ENCODE results near the gene PAX7. TPM values are rescaled to one million over a fixed set of nuclear protein-coding genes. Genes with fewer than 3 reads are reported as not detected.

The PAX7 gene
- total RNA-seq, 1 donor from 2014 or later: 0.05 TPM

DNA sequence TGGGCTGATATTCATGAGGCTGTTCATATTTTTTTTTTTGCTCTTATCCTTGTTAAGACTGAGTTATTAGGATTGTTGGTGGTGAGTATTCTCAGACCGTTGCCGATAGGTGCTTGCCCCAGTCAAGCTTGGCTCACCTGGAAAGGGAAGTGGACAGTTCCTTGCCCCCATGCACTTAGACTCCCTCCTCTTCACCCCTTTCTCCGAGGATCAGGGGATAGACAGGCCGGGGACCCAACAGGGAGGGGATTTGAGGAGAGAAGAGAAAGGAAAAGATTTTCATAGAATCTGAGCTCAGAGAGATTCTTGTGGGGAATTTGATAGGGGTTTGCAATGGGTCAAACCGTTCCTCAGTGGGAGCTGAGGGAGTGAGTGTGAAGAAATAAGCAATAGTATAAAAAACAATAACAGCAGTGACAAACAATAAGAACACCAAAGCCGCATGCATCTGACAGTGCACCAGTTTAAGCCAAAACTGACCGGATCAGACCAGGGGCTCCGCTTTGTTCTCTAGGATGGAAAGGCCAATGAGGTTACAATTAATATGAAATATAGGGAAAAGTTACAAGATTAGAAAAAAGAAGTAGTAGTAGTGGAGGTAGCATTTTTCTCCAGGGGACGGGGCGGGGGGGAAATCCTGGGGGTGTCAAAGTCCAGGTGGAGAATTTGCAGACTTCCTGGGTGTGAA, 8.9 kb downstream of the PAX7 start:
- Histone ChIP-seq H3K79me2 (ENCODE audit: insufficient read depth, low read length) (no peaks in the 10 kb centered on the region), H2AFZ (ENCODE audit: low read depth, low read length) (no peak overlapping the region), H3K9me3 (ENCODE audit: insufficient read depth, low read depth, low read length) (no peaks in the 10 kb centered on the region), H4K20me1 (ENCODE audit: insufficient read depth, low read length) (peaks cover 8% of the 10 kb centered on the region), H3K4me1 (ENCODE audit: insufficient read depth, low read length) (no peaks in the 10 kb centered on the region), H3K27ac (ENCODE audit: low read depth, low read length) (no peak overlapping the region), H3K4me3 (ENCODE audit: insufficient read depth, low read depth, low read length) (no peak overlapping the region), H3K9ac (ENCODE audit: low read length) (no peak overlapping the region), H3K4me2 (ENCODE audit: low read length) (no peak overlapping the region), H3K36me3 (ENCODE audit: insufficient read depth, low read length) (no peaks in the 10 kb centered on the region), H3K27me3 (ENCODE audit: insufficient read depth, low read length) (peaks cover 85% of the 10 kb centered on the region)
- no peak for DNase-seq (ENCODE audit: low read depth)
- Mint-ChIP-seq H3K9me3 (ENCODE audit: unreplicated experiment) (peaks cover 10% of the 10 kb centered on the region), H3K36me3 (ENCODE audit: low read depth, unreplicated experiment) (no peaks in the 10 kb centered on the region), H3K4me1 (ENCODE audit: low read depth, unreplicated experiment) (peaks cover 2% of the 10 kb centered on the region), H3K4me3 (ENCODE audit: unreplicated experiment) (no peak overlapping the region), H3K27me3 (ENCODE audit: low read depth, unreplicated experiment) (peaks cover 86% of the 10 kb centered on the region), H3K27ac (ENCODE audit: unreplicated experiment) (no peak overlapping the region)
- no peak for FAIRE-seq
- no peak for TF ChIP-seq EZH2 (IDR thresholded peaks at IDR 0.05; ENCODE audit: insufficient read depth, low read length)
- TF ChIP-seq CTCF (IDR thresholded peaks at IDR 0.05; ENCODE audit: insufficient read depth, low read depth, low read length): no peak

DNA sequence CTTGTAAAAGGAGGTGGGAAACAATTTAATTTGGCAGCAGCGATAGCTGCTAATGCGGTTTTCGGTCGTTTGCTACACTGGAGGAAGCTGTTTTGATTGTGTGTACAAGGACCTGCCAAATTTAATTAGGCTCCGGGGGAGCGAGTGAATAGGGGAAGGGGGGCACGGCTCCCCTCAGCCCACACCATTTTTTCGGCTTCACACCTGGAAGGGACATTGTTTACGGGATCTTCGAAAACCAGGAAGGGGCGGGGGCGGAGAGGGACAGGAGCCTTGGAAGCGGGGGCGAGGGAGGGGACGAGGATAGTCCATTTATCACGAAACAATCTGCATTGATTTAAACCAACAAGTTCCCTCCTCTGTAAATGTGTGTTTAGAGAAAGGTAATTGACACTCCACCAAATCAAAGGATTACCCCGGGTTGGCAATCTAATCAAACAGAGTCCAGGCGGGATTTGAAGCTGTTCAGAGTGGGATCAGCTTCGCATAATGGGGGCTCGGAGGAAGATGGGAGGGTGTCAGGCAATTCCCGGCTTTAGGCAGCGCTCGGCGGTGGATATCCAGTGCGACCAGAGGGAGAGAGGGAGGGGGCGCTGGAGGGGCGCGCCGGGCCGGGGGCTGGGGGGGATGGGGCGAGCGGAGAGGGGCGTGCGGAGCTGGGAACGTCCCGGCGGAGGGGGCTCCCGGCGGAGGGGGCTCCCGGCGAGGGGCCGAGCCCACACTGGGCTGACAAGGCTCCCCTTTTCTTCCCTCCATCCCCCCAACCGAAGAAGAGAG, 9.8 kb downstream of the PAX7 start:
- no peak overlapping the region for H3K27ac ChIP-seq (ENCODE audit: low read depth, low read length)
- H3K36me3 ChIP-seq (ENCODE audit: insufficient read depth, low read length): no peaks in the 10 kb centered on the region
- H3K27me3 ChIP-seq (ENCODE audit: insufficient read depth, low read length): peaks cover 87% of the 10 kb centered on the region
- no peak overlapping the region for H3K4me2 ChIP-seq (ENCODE audit: low read length)
- no peaks in the 10 kb centered on the region for H3K79me2 ChIP-seq (ENCODE audit: insufficient read depth, low read length)
- no peak for DNase-seq (ENCODE audit: low read depth)
- no peaks in the 10 kb centered on the region for H3K4me1 ChIP-seq (ENCODE audit: insufficient read depth, low read length)
- H3K36me3 Mint-ChIP-seq (ENCODE audit: low read depth, unreplicated experiment): no peaks in the 10 kb centered on the region
- H3K4me3 Mint-ChIP-seq (ENCODE audit: unreplicated experiment): no peak overlapping the region
- peaks cover 10% of the 10 kb centered on the region for H3K9me3 Mint-ChIP-seq (ENCODE audit: unreplicated experiment)
- no peak overlapping the region for H3K27ac Mint-ChIP-seq (ENCODE audit: unreplicated experiment)
- TF ChIP-seq EZH2 (IDR thresholded peaks at IDR 0.05; ENCODE audit: insufficient read depth, low read length) (no peak), CTCF (IDR thresholded peaks at IDR 0.05; ENCODE audit: insufficient read depth, low read depth, low read length) (no peak)
- peaks cover 87% of the 10 kb centered on the region for H3K27me3 Mint-ChIP-seq (ENCODE audit: low read depth, unreplicated experiment)
- no peak overlapping the region for H3K9ac ChIP-seq (ENCODE audit: low read length)
- H2AFZ ChIP-seq (ENCODE audit: low read depth, low read length): no peak overlapping the region
- no peaks in the 10 kb centered on the region for H3K9me3 ChIP-seq (ENCODE audit: insufficient read depth, low read depth, low read length)
- FAIRE-seq: no peak
- H4K20me1 ChIP-seq (ENCODE audit: insufficient read depth, low read length): peaks cover 4% of the 10 kb centered on the region
- peaks cover 2% of the 10 kb centered on the region for H3K4me1 Mint-ChIP-seq (ENCODE audit: low read depth, unreplicated experiment)
- H3K4me3 ChIP-seq (ENCODE audit: insufficient read depth, low read depth, low read length): no peak overlapping the region

All from astrocyte (in vitro differentiated cells and primary cell).